Measurements from ENCODE around the gene EVC2. TPM values are rescaled to one million over a fixed set of nuclear protein-coding genes. Genes with fewer than 3 reads are reported as not detected.

EVC2 gene
- total RNA-seq, 1 experiment from 2014 or later = 3.2 TPM

GRCh38 chr4:5711479-5712184 is 3.3 kb upstream of the EVC2 start:
- BruUV-seq (replicated peaks) = no TSS peak
- no peaks in the 10 kb centered on the region for H3F3A ChIP-seq (ENCODE audit: low read length, unreplicated experiment)
- peaks cover 12% of the 10 kb centered on the region for H3K36me3 ChIP-seq (ENCODE audit: low read depth, low read length)
- H4K20me1 ChIP-seq (ENCODE audit: low read length) = no peaks in the 10 kb centered on the region
- H2AFZ ChIP-seq (ENCODE audit: low read length) = no peak overlapping the region
- CTCF ChIA-PET = no interaction called here
- POLR2A ChIA-PET (ENCODE audit: unreplicated experiment) = no interaction called here
- peak overlapping the region; percentile 71 for H3K4me3 ChIP-seq (ENCODE audit: low read length)
- peaks cover 34% of the 10 kb centered on the region for H3K4me1 ChIP-seq (ENCODE audit: insufficient read depth, low read length)
- H3K9me3 ChIP-seq (ENCODE audit: low read length) = no peaks in the 10 kb centered on the region
- peak; percentile 25 for DNase-seq
- H3K79me2 ChIP-seq (ENCODE audit: low read length) = peaks cover 48% of the 10 kb centered on the region
- H3K27ac ChIP-seq (ENCODE audit: low read length) = peak overlapping the region; percentile 68
- TF ChIP-seq CTCF (conservative IDR thresholded peaks at IDR 0.05; ENCODE audit: low read depth, low read length) = no peak
- no peak for TF ChIP-seq EZH2phosphoT487 (IDR thresholded peaks at IDR 0.05; ENCODE audit: borderline replicate concordance, low read length)
- TF ChIP-seq EZH2 (IDR thresholded peaks at IDR 0.05; ENCODE audit: low read length, unreplicated experiment) = no peak
- peak overlapping the region; percentile 94 for H3K4me2 ChIP-seq (ENCODE audit: low read length)
- intact Hi-C loops (cut with micrococcal nuclease) = loop anchor here (2.0 kb wide), 1 partner anchor 75 kb away; no protein-coding TSS in a partner anchor
- no peaks in the 10 kb centered on the region for H3K9me2 ChIP-seq (replicated peaks; ENCODE audit: low read length)
- no peaks in the 10 kb centered on the region for H3K27me3 ChIP-seq (ENCODE audit: low read length)
- peak; percentile 14 for ATAC-seq
- H3K9ac ChIP-seq (ENCODE audit: low read length) = peak overlapping the region; percentile 71

- H3K9me2 ChIP-seq (replicated peaks; ENCODE audit: low read length) = no peaks in the 10 kb centered on the region
- H3K9me3 ChIP-seq (ENCODE audit: low read length) = no peaks in the 10 kb centered on the region
- H3K9ac ChIP-seq (ENCODE audit: low read length) = peak within 1 kb of the TSS; percentile 71
- peaks cover 42% of the 10 kb centered on the region for H3K79me2 ChIP-seq (ENCODE audit: low read length)
- no peaks in the 10 kb centered on the region for H3K27me3 ChIP-seq (ENCODE audit: low read length)
- peak within 1 kb of the TSS; percentile 94 for H3K4me2 ChIP-seq (ENCODE audit: low read length)
- H4K20me1 ChIP-seq (ENCODE audit: low read length) = no peaks in the 10 kb centered on the region
- peak within 1 kb of the TSS; percentile 71 for H3K4me3 ChIP-seq (ENCODE audit: low read length)
- H3K4me1 ChIP-seq (ENCODE audit: insufficient read depth, low read length) = peaks cover 34% of the 10 kb centered on the region
- intact Hi-C loops (cut with micrococcal nuclease) = loop anchor here (2.0 kb wide), 1 partner anchor 76 kb away; no protein-coding TSS in a partner anchor
- DNase-seq (peak; percentile 70), ATAC-seq (peak; percentile 80)
- peak within 1 kb of the TSS; percentile 97 for H2AFZ ChIP-seq (ENCODE audit: low read length)
- POLR2A ChIA-PET (ENCODE audit: unreplicated experiment) = interaction anchor here (0.6 kb wide), 1 partner anchor 345 kb away, joined by 4 read pairs; no protein-coding TSS in a partner anchor
- no TSS peak for BruUV-seq (replicated peaks)
- TF ChIP-seq EZH2phosphoT487 (IDR thresholded peaks at IDR 0.05; ENCODE audit: borderline replicate concordance, low read length) (no peak), EZH2 (IDR thresholded peaks at IDR 0.05; ENCODE audit: low read length, unreplicated experiment) (no peak), CTCF (conservative IDR thresholded peaks at IDR 0.05; ENCODE audit: low read depth, low read length) (no peak)
- peak within 1 kb of the TSS; percentile 68 for H3K27ac ChIP-seq (ENCODE audit: low read length)
- no peaks in the 10 kb centered on the region for H3F3A ChIP-seq (ENCODE audit: low read length, unreplicated experiment)
- CTCF ChIA-PET = no interaction called here
- peaks cover 12% of the 10 kb centered on the region for H3K36me3 ChIP-seq (ENCODE audit: low read depth, low read length)
Observed at GRCh38 chr4:5710961-5711478, 2.7 kb upstream of the EVC2 start, which contains the start of gene EVC. TSS of gene EVC (plus strand) at chr4:5711201. CDS start at chr4:5711381, 180 bp downstream.

Data from PC-3 (cell line).